HCT116 (cell line): ENCODE data around the gene PSMA7.

Experiments used
- CBX3 ChIP-seq: IDR thresholded peaks from 2 replicates; pipeline ENCODE4 v1.6.1; 2012; ENCODE audit warnings: low read depth
- EZH2 ChIP-seq: fragments of 200-600 bp; sonication (generic); IDR thresholded peaks from 2 replicates; pipeline ENCODE4 v1.6.1; 2017; ENCODE audit warnings: antibody characterized with exemption, mixed run types
- POLR2A ChIP-seq: IDR thresholded peaks from 2 replicates; pipeline ENCODE4 v1.7.0; 2011; ENCODE audit warnings: borderline replicate concordance; ENCODE audit not compliant: insufficient read depth, insufficient read length; ENCODE audit errors: extremely low read depth
- POLR2AphosphoS5 ChIP-seq: IDR thresholded peaks from 2 replicates; pipeline ENCODE4 v1.6.1; 2011; ENCODE audit warnings: mild to moderate bottlenecking, low read depth, low read length, moderate library complexity
- SIN3A ChIP-seq: IDR thresholded peaks from 2 replicates; pipeline ENCODE4 v1.6.1; 2012; ENCODE audit warnings: low read depth
- TF ChIP-seq, protein P1 (sequence below), 3 experiments: fragments of 200-600 bp in 1 of 3; sonication (generic) in 1 of 3; IDR thresholded peaks in 2 of 3; conservative IDR thresholded peaks in 1 of 3; 2 replicates each; pipeline ENCODE4 v1.5.1; 2012 to 2017; ENCODE audit warnings: low read depth in 2 of 3, low read length in 2 of 3, antibody characterized with exemption in 1 of 3, borderline replicate concordance in 1 of 3, control low read depth in 1 of 3, mild to moderate bottlenecking in 1 of 3, mixed read lengths in 1 of 3, mixed run types in 1 of 3, moderate library complexity in 1 of 3; ENCODE audit not compliant: insufficient read depth in 1 of 3
- TF ChIP-seq, protein P2 (sequence below): IDR thresholded peaks from 2 replicates; pipeline ENCODE4 v1.6.1; 2012
- TF ChIP-seq, protein P3 (sequence below): IDR thresholded peaks from 2 replicates; pipeline ENCODE4 v1.6.1; 2011; ENCODE audit warnings: mild to moderate bottlenecking, low read length, moderate library complexity; ENCODE audit not compliant: insufficient replicate concordance; ENCODE audit errors: extremely low read depth

DNA sequence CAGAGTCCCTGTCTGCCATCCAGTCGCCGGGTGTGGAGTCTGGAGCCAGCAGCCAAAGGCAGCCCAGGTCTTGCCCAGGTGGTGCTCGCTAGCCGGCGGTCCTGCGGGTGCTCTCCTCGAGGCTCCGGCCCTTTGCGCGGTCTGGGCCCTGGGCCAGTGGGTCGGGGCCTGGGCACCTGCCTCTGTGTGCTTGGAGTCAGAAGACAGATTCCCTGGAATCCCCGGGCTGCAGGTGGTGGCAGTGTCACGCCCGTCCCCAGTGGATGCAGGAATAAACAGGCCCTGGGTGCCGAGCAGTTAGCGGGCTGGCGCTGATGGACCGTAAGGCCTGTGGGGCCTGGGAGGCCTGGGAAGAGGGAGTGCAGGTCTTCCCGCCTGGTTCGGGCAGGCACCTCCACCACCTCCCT, 5.7 kb upstream of the PSMA7 start:
- TF ChIP-seq CBX3 (no peak), EZH2 (no peak), POLR2A (no peak), SIN3A (no peak), POLR2AphosphoS5 (no peak)
- TF ChIP-seq, protein P1, sequence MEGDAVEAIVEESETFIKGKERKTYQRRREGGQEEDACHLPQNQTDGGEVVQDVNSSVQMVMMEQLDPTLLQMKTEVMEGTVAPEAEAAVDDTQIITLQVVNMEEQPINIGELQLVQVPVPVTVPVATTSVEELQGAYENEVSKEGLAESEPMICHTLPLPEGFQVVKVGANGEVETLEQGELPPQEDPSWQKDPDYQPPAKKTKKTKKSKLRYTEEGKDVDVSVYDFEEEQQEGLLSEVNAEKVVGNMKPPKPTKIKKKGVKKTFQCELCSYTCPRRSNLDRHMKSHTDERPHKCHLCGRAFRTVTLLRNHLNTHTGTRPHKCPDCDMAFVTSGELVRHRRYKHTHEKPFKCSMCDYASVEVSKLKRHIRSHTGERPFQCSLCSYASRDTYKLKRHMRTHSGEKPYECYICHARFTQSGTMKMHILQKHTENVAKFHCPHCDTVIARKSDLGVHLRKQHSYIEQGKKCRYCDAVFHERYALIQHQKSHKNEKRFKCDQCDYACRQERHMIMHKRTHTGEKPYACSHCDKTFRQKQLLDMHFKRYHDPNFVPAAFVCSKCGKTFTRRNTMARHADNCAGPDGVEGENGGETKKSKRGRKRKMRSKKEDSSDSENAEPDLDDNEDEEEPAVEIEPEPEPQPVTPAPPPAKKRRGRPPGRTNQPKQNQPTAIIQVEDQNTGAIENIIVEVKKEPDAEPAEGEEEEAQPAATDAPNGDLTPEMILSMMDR (IDR thresholded peaks at IDR 0.05 in 2 of 3, conservative IDR thresholded peaks at IDR 0.05 in 1 of 3; ENCODE audit: borderline replicate concordance in 1 of 3, insufficient read depth in 1 of 3, low read depth in 2 of 3, low read length in 2 of 3) = no peak
- TF ChIP-seq, protein P2, sequence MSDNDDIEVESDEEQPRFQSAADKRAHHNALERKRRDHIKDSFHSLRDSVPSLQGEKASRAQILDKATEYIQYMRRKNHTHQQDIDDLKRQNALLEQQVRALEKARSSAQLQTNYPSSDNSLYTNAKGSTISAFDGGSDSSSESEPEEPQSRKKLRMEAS = no peak
- TF ChIP-seq, protein P3, sequence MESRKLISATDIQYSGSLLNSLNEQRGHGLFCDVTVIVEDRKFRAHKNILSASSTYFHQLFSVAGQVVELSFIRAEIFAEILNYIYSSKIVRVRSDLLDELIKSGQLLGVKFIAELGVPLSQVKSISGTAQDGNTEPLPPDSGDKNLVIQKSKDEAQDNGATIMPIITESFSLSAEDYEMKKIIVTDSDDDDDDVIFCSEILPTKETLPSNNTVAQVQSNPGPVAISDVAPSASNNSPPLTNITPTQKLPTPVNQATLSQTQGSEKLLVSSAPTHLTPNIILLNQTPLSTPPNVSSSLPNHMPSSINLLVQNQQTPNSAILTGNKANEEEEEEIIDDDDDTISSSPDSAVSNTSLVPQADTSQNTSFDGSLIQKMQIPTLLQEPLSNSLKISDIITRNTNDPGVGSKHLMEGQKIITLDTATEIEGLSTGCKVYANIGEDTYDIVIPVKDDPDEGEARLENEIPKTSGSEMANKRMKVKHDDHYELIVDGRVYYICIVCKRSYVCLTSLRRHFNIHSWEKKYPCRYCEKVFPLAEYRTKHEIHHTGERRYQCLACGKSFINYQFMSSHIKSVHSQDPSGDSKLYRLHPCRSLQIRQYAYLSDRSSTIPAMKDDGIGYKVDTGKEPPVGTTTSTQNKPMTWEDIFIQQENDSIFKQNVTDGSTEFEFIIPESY = no peak
